ENCODE results near the gene CELA2B. TPM values are rescaled to one million over a fixed set of nuclear protein-coding genes. Genes with fewer than 3 reads are reported as not detected.
"Not testable (repeated sequence)": the region's sequence is repeated elsewhere in the genome, so short reads cannot be mapped to it uniquely, and the experiment has no call there.

CELA2B gene
- total and polyA plus RNA-seq, 2 donors (not counting 1 experiment from before 2014, with no cell fraction given): not detected

GRCh38 chr1:15515022-15515663 is 39.2 kb downstream of the CELA2B start:
- no peaks in the 10 kb centered on the region for H3K79me2 ChIP-seq (ENCODE audit: control insufficient read depth, insufficient read depth, low read length)
- no peak for DNase-seq (ENCODE audit: low read depth in 2 of 2)
- peaks cover 3% of the 10 kb centered on the region for H3K4me1 ChIP-seq (ENCODE audit: control insufficient read depth, extremely low read depth, insufficient read depth, low read length)
- H4K20me1 ChIP-seq (ENCODE audit: control insufficient read depth, extremely low read depth, insufficient read depth, low read length): no peaks in the 10 kb centered on the region
- H3K9ac ChIP-seq (ENCODE audit: insufficient read depth, low read length): no peak overlapping the region
- TF ChIP-seq EZH2 (IDR thresholded peaks at IDR 0.05; ENCODE audit: low read length, missing control alignments) (no peak), CTCF (conservative IDR thresholded peaks at IDR 0.05 in 1 of 2, IDR thresholded peaks at IDR 0.05 in 1 of 2; ENCODE audit: low read depth in 1 of 2, low read length in 2 of 2) (no peak)
- no peak overlapping the region for H3K27ac ChIP-seq (ENCODE audit: insufficient read depth, low read length)
- no peak overlapping the region for H3K4me3 ChIP-seq (replicated peaks in 1 of 4; ENCODE audit: control extremely low read depth in 1 of 4, insufficient read depth in 1 of 4, low read depth in 3 of 4, low read length in 4 of 4)
- no peaks in the 10 kb centered on the region for H3K9me3 ChIP-seq (ENCODE audit: control insufficient read depth, insufficient read depth, low read depth, low read length)
- no peak overlapping the region for H3K4me2 ChIP-seq (ENCODE audit: extremely low read depth, insufficient read depth, low read length)
- H3K27me3 ChIP-seq (ENCODE audit: control insufficient read depth, insufficient read depth, low read length): no peaks in the 10 kb centered on the region
- H2AFZ ChIP-seq (ENCODE audit: low read length): no peak overlapping the region
- no peaks in the 10 kb centered on the region for H3K36me3 ChIP-seq (ENCODE audit: control insufficient read depth, insufficient read depth, low read length)

- Histone ChIP-seq H2AFZ (ENCODE audit: low read length) (no peak overlapping the region), H3K9ac (ENCODE audit: insufficient read depth, low read length) (no peak overlapping the region), H3K36me3 (ENCODE audit: control insufficient read depth, insufficient read depth, low read length) (no peaks in the 10 kb centered on the region), H3K27me3 (ENCODE audit: control insufficient read depth, insufficient read depth, low read length) (no peaks in the 10 kb centered on the region), H3K4me2 (ENCODE audit: extremely low read depth, insufficient read depth, low read length) (no peak overlapping the region), H3K79me2 (ENCODE audit: control insufficient read depth, insufficient read depth, low read length) (no peaks in the 10 kb centered on the region), H3K4me1 (ENCODE audit: control insufficient read depth, extremely low read depth, insufficient read depth, low read length) (peaks cover 5% of the 10 kb centered on the region), H3K27ac (ENCODE audit: insufficient read depth, low read length) (no peak overlapping the region), H4K20me1 (ENCODE audit: control insufficient read depth, extremely low read depth, insufficient read depth, low read length) (no peaks in the 10 kb centered on the region), H3K4me3 (replicated peaks in 1 of 4; ENCODE audit: control extremely low read depth in 1 of 4, insufficient read depth in 1 of 4, low read depth in 3 of 4, low read length in 4 of 4) (no peak overlapping the region), H3K9me3 (ENCODE audit: control insufficient read depth, insufficient read depth, low read depth, low read length) (no peaks in the 10 kb centered on the region)
- no peak for DNase-seq (ENCODE audit: low read depth in 2 of 2)
- TF ChIP-seq EZH2 (IDR thresholded peaks at IDR 0.05; ENCODE audit: low read length, missing control alignments) (no peak), CTCF (conservative IDR thresholded peaks at IDR 0.05 in 1 of 2, IDR thresholded peaks at IDR 0.05 in 1 of 2; ENCODE audit: low read depth in 1 of 2, low read length in 2 of 2) (no peak)
Observed at GRCh38 chr1:15519625-15520024, 43.7 kb downstream of the CELA2B start.

GRCh38 chr1:15521206-15521906 is 45.5 kb downstream of the CELA2B start:
- not testable (repeated sequence) for H3K27ac ChIP-seq (ENCODE audit: insufficient read depth, low read length); H3K4me2 ChIP-seq (ENCODE audit: extremely low read depth, insufficient read depth, low read length); H3K79me2 ChIP-seq (ENCODE audit: control insufficient read depth, insufficient read depth, low read length); H2AFZ ChIP-seq (ENCODE audit: low read length); H4K20me1 ChIP-seq (ENCODE audit: control insufficient read depth, extremely low read depth, insufficient read depth, low read length); DNase-seq (ENCODE audit: low read depth in 2 of 2); H3K9ac ChIP-seq (ENCODE audit: insufficient read depth, low read length); H3K9me3 ChIP-seq (ENCODE audit: control insufficient read depth, insufficient read depth, low read depth, low read length); H3K27me3 ChIP-seq (ENCODE audit: control insufficient read depth, insufficient read depth, low read length); H3K36me3 ChIP-seq (ENCODE audit: control insufficient read depth, insufficient read depth, low read length); H3K4me3 ChIP-seq (replicated peaks in 1 of 4; ENCODE audit: control extremely low read depth in 1 of 4, insufficient read depth in 1 of 4, low read depth in 3 of 4, low read length in 4 of 4)
- peaks cover 13% of the 10 kb centered on the region for H3K4me1 ChIP-seq (ENCODE audit: control insufficient read depth, extremely low read depth, insufficient read depth, low read length)

All from fibroblast of lung (primary cell).